Measurements from ENCODE around the gene B4GALT1.

The B4GALT1 gene

GRCh38 chr9:33139421-33140228, 27.5 kb downstream of the B4GALT1 start:
- FAIRE-seq = no peak

- no peak for FAIRE-seq
Observed at GRCh38 chr9:33138768-33139167, 28.4 kb downstream of the B4GALT1 start.

GRCh38 chr9:33137781-33138264, 29.3 kb downstream of the B4GALT1 start:
- no peak for FAIRE-seq

- no peak for FAIRE-seq
Observed at GRCh38 chr9:33136721-33137670, 30.1 kb downstream of the B4GALT1 start.

DNA sequence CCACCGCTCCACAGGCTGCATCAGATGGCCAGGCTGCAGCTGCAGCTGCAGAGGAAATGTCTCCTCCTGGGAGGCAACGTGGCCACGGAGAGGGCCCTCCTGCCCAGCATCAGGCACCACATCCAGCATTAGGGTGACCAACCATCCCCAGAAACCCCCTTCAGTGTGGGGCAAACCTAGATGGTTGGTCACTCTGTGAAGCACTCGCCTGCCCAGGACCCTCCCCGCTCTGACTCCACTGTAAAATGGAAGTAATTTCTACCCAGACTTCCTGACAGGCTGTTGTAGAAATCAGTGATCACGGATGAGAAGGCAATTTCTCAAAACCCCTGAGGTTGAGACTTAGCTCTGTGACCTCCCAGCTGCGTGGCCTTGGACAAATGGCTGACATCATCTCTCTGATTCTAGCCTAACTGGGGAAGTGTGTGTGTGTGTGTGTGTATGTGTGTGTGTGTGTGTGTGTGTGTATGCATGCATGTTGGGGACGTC, 31.6 kb downstream of the B4GALT1 start:
- FAIRE-seq = no peak

GRCh38 chr9:33135031-33135461, 32.1 kb downstream of the B4GALT1 start:
- FAIRE-seq = no peak

- no peak for FAIRE-seq
Observed at GRCh38 chr9:33133186-33133585, 34.0 kb downstream of the B4GALT1 start.

GRCh38 chr9:33131790-33132772, 35.1 kb downstream of the B4GALT1 start:
- FAIRE-seq = no peak

DNA sequence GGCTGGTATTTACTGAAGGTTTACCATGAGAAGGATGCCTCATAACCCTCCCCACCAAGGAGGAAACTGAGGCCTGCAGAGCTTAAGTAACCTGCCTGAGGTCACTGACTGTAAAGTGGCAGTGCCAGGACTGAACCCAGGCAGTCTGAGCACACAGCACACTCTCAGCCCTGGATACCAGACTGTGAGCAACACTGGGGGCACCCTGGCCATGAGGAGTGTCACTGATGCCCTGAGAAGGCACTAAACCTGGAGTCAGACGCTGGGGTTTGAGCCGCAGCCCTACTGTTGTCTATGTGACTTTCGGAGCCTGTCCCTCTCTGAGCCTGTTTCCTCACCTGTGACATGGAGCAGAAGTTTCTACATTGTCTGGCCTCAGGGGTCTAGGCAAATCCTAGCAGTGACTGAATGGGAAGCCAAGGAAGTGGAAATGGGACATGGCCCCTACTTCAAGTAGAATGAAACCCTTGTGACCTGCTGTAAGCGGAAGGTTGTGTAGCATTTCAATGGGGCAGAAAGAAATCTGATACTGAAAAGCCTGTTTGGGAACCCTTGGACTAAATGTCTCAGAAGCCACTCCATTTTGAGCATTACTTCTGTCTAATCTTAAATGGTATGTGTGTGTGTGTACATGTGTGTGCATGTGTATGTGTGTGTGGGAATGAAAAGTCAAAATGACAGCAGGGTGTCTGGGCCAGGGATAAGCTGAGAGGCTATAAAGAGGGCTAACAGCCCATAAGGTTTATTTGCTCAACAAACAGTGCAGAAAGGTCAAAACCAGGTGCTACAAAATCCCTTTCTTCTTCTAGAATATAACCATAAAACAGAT, 36.0 kb downstream of the B4GALT1 start:
- FAIRE-seq = no peak

GRCh38 chr9:33129886-33130881, 37.0 kb downstream of the B4GALT1 start:
- FAIRE-seq = no peak

DNA sequence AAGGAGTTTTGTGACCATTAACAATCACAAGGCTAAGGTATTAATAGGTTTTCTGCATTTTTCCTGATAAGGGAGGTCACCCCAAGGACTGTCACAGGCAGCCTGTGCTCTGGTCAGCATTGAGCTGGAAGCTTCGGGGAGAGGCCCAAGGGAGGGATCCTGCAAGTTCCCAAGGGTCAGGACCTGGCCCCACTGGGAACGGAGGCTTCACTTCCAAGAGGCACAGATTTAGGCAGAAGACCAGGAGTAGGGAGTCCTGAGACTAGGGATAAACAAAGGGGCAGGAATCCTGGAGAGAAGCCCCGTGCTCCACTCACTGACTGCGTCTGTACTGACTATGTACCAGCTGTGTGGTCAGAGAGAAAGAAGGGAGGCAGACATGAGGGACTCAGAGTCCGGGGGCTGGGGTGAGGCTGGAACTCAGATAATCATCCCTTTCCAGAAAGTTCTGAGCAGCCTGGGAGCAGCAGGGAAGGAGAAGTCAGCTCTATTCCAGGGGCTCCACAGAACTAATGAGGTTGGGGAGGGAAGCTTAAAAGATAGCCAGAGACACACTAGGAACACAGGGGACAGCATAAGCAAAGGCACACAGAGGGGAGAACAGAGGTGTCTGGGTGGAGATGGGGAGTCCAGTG, 37.8 kb downstream of the B4GALT1 start:
- FAIRE-seq = no peak

GRCh38 chr9:33128570-33128969, 38.6 kb downstream of the B4GALT1 start:
- no peak for FAIRE-seq

- no peak for FAIRE-seq
Observed at GRCh38 chr9:33127881-33128280, 39.3 kb downstream of the B4GALT1 start.

DNA sequence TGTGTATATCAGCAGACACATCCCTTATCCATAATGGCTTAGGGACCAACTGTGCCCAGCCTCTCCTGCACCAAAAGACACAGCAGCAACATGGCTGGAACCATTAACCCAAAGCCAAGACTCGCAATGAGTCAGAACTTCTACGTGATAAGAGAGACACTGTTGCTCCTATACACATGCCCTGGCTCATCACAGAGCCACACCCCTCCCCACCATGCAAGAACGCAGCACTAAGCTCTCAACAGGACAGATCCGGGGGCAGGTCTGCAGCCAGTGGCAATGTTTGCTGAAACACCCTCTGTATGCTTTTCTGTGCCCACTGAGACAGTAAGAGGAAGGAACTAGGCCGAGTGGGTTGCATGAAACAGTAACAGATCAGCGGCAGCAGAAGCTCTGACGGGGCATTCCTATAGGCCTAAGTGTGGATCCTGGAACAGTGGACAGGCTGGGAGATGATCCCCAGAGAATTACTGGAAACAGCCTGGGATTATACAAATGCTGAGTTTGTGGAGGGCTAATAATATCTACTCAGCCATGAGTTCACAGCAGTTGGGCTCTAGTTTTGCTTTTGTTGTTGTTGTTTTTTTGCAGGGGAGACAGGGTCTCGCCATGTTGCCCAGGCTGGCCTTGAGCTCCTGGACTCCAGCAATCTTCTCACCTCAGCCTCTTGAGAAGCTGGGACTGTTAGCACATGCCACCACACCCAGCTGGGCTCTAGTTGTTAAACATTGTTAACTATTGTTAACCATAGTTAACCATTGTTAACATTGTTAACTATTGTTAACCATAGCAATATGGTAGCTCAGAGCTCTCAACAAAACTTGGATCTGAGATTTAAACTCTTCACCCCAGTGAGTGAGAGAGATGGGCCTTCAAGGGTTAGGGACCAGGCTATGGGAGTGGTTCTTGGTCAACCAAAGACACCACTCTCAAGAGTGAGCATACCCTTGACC, 41.0 kb downstream of the B4GALT1 start:
- no peak for FAIRE-seq

DNA sequence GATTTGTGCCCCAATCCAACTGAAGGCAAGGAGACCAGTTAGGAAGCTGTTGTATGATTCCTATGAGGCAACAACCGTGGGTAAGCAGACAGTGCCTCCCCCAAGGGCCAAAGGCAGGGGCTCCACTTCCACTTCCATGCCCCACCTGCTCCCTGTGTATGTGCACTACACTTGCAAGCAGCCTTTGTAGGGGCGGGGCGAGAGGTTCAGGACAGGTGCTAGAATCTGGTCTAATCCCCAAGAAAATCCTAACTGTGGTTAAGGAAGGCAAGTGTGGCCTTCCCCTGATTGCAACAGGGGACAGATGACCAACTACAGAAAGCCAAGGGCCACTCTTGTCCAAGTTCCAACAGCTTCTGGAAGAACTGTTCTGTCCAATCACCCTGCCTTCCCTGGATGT, 41.7 kb downstream of the B4GALT1 start:
- no peak for FAIRE-seq

DNA sequence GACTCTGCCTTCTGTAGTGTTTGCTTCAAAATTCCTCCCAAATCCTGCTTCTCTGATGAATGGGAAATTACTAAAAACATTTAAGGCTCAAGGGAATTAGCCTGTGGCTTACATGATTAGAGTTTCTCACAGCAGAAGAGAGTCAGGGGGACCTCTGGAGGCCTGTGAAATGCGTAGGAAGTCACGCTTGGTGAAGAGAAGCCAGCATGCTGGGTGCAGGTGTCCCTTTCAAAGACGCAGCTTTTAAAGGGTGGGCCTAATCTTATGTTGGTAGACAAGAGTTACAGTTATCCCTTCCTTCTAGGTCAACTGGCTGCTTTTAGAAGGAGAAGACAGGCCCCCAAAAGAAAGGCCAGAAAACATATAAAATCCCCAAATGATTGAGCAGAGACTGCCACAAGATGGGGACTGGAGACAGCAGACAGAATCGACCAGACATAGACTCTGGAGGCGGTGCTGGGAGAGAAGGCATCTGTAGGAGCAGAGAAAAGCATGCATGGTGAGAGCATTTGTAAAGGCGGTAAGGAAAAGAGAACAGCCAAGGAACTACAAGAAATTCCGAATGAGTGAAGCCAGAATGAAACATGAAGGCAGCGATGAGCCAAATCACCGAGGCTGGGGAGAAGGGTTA, 42.3 kb downstream of the B4GALT1 start:
- no peak for FAIRE-seq

DNA sequence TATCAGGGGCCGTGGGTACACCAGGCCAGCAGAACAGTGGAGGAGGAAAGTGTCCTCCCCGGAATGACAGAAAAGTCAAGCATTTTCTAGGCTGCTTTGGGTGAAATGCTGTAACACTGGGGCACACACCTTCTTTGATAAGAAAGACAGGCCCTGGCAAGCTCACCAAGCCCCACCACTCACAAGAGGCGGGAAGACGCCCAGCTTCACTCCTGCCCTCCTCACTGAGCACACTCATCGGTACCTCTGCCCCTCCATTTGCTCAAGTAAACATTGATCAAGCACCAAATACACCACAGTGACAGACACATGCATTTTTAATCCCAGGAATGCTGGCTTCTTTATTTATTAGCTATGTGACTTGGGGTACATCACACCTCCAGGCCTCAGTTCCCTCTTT, 43.1 kb downstream of the B4GALT1 start:
- no peak for FAIRE-seq

Measured in A204.1 (cell line).